ENCODE data around the gene HEMK1.

HEMK1 gene

DNA sequence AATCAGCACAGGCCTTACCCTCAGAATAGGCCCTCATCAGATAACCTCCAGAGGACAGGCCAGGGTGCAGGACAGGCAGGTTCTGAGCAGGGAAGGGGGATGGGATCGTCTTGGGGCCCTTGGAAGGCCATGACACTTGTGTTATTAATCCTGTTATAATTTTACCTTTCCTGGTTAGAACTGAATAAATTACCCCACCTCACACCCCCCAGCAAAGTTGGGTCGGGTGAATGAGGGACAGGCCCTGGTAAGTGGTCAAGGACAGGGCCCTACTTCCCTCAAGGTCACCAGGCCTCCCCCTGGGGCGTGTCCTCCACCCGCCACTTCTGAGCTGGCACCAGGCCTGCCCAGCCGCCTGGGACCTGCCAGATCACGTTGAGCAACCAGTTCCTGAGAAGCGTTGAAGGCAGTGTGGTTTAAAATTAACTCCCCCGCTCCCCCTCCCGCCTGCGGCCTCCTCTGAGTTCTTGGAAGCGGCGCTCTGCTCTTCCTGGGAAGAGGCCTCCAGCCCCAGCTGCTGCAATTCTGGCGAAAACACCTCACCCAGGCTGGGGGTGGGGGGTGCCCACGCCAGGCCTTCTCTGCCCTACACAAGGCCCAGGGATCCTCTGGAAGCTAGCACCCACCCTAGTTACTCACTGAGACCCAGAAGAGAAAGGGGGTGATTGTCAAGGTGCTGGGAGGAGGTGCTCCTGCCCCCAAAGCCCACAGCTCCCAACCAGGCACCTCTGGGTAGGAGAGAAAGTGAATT lies 31.7 kb downstream of the HEMK1 start:
- DNase-seq (ENCODE audit: low read depth in 2 of 2): peak; percentile 87 to 94

DNA sequence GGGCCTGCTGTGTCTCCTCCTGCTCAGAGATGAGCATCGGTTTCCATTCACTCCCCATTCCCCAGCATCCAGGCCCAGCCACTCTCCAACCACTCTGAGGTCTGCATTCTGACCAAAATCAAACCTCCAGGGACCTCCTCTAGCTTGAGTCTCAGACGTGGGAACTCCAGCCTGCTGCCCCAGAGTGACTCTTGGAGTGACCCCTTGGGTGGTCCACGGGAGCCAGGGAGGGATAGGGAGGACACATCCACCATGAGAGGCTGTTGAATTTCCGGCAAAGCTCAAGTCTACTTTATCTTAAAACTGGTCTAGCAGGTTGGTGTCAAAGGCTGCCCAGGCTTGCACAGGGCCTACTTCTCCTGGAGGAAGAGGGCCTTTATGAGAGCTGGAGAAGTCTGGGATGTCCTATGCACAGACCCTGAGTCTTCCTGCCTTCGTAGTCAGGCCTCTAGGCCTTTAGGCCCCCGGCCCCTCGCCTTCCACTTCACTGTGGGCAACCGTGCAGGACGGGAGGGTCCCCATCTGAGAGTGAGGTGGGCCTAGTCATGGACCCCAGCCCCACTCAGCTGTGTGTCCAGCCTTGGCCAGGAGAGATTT lies 33.4 kb downstream of the HEMK1 start:
- DNase-seq (ENCODE audit: low read depth in 2 of 2): no peak

DNA sequence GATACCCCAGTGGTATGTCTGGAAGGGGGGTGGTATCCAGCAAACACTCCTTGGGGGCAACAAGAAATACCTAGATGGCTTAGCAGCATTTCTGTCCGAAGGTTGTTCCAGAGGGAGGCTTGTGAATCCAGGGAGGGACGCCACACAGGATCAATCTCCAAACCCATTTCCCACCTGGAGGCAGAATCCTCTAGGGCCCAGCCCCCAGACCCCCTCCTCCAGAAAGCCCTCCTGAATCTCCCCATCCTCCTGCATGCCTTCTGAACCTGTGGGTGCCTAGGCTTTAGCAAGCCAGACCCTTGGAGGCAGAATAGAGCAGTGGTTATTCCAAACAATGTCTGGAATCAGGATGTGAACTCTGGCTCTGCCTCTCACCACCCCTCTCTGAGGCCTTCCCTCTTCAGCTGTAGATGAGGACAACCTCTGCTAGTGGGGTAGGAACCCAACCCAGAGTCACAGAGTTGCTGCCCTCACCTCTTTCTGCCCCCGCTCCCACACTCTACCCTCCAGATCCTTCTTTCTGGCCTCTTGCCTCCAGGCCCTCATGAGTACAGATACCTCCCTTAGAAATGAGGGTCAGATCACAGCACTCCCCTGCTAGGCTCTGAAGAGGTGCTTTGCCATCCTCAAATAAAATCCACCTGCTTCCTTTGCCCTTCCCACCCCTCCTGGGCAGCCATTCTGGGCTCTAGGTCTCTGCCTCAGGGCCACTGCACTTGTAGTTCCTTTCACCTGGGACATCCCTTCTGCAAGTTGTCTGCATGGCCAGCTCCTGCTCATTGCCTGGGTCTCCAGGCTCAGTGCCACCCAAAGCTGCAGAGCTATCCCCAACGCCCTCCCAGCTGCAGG lies 34.2 kb downstream of the HEMK1 start:
- no peak for DNase-seq (ENCODE audit: low read depth in 2 of 2)

DNA sequence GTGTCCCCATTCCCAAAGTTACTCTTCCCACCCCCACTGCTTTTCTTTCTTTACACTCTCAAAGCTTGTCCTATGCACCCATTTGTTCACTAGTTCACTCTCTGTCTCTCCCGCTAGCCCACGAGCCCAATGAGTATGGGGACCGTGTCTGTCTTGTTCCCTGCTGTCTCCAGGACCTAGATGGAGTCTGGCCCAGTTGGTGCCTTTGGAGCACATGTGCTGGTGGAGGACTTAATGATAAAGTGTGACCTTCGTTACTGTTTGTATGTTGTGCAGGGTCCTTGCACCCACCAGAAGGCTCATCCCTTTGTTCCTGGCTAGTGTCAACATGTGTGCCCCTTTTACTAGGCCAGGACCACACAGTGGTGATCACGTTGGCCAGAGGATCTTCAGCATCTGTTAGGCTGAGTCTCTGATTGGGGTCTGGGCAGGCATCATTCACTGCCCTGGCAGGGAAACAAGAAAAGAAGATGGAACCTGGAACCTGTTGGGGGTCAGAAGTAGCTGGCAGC lies 34.8 kb downstream of the HEMK1 start:
- DNase-seq (ENCODE audit: low read depth in 2 of 2): no peak

DNA sequence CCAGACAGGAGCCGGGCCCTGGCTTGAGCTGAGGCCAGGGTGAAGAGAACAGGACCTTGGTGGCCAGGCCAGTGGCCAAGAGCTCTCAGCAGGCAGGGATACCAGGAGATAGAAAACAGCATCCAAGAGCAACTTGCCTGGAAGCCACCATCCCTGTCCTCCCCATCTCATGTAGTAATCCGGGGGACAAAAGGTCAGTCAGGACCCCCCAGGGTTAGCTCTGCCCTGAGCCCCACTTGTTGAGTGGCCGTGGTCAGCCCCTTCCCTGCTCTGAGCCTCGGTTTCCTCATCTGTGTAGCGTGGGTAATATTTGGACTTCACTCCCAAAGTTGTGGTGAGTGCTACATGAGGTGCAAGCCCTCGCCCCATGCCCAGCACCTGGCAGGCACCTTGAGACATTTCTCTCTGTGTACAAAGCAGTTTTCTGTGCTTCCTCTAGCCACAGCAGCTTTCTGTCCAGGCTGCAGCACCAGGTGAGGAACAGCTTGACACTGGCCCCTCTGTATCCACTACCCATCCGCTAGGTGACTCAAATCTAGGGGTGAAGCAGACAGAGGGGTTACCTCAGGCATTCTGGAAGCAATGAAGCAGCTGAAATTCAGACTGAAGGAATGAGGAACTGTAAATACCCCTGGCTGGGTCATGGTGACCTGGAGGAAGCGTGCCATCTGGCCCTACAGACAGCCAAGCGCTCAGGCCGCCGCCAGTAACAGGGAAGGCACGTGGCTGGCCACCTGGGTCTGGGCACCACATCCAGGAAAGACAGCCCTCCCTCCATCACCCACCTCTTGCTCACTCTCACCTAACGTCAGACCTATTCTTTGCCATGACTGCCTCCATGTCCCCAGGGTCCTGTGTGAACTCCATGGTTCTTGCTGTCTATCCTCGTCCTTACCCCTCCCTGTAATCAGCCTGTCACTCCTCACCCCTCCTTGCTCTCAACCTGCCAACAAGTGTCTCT lies 35.6 kb downstream of the HEMK1 start:
- DNase-seq (ENCODE audit: low read depth in 2 of 2): no peak

DNA sequence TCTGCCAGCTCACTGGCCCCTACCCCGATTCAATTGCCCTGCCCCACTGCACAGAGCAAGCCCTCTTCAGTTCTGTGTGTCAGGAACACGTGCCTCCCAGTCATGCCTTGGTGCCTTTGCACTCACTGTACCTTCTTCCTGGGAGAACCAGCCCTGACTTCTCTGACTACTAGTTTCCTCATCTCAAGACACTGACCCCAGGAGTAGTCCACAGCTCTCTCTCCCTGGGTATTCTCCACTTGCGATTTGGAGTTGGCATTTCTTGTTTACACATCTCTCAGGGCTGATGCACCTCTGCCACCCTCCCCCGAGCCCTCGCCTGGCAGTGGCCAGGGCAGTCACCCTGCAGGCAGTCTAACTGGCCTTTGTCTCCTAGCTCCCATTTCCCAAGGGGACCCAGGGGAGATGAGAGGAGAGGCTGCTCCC lies 36.6 kb downstream of the HEMK1 start:
- no peak for DNase-seq (ENCODE audit: low read depth in 2 of 2)

DNA sequence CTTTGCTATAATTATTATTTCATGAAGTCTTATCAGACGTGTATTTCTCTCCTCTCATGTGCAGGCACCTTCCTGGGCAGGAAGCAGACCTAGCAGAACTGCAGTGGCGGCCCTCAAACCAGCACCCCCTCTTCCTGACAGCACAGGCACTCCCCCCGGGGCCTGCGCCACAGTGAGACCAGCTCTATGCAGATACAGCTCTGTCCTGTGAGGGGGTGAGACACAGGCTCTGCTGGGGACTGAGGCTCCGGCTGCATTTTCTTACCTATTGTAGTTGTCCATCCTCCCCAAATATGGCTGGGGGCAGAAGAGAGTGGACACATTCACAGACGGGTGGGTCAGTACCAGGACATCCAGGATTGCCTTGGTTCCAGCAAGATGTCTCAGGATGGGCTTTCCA lies 37.3 kb downstream of the HEMK1 start:
- no peak for DNase-seq (ENCODE audit: low read depth in 2 of 2)

DNA sequence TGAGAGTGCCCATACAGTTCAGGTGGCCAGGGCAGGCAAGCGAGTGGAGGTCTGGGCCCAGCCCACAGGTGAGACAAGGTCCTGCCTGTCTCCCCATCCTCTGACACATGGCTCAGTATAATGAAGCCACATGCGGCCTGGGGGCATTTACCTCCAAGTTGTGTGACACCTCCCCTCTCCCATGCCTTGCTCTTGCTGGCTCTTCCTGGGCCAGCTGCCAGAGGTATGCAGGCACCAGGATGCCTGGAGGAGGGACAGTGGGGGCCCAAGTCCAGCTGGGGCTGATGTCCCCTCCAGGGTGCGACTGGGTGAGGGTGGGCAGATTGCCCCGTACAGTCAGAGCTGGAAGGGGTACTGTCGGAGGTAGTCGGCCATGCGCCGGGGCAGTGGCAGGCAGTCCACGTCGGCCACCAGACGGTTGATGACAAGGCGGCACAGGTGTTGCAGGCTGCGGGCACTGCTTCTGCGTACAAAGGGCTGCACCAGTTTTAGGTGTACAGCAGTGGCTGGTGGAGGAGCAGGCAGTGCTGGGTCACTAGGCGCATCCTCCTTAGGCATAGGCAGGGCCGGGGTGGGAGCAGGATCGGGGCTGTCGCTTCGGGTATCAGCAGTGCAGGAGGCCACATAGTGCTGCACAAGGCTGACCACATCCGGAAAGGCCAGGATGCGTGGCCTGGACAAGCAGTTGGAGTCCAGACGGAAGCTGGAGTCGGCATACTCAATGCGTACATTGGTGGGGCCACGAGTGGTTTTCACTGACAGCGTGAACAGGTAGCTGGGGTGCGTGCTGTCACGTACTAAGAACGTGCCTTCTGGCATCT lies 38.2 kb downstream of the HEMK1 start:
- DNase-seq (ENCODE audit: low read depth in 2 of 2): no peak

DNA sequence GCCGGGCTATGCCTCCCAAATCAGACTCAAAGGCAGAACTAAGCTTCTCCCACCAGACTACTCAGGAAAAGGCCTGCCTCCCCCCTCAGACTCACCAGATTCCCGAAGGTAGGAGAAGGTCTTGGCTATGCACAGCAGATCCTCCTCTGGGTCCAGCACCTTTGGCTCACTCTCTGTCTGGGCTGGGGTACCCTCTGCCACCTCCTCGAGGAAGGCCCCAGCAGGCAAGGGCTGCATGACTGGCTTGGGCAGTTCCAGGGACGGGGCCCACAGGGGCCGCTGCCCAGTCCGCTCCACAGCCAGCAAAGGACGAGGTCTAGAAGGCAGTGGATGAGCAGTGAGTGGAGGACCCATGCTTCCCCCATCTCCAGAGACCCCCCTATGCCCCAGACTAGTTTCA lies 39.0 kb downstream of the HEMK1 start:
- DNase-seq (ENCODE audit: low read depth in 2 of 2): no peak

DNA sequence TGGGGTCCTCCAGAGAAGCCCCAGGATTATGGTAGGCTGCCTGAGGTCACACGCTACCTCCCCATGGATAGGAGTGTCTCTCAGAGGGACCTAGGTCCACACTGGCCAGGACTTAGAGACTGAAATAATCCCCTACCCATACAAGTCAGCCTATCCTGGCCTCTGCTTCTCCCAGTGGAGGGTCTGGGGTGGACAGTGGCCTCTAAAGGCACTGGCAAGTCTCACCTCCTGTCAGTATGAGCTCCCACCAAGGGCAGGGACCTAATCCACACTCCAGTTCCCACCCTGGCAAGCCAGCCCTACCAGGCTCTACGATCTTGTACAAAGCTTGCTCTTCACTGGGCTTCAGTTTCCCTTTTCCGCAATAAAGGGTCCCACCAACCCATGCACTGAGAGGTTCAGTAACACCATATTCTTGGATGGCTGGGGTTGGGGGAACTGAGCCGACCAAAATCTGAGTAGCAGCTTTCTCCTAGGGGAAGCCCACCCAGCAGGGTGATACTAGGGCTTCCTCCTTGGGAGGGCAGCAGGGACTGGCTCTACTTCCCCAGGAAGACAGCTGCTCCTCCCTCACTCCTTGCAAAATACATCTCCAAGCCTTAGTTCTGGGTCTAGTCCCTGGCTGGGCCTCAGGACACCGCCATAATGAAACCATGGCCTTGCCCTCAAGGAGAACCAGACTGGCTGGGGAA lies 39.9 kb downstream of the HEMK1 start:
- DNase-seq (ENCODE audit: low read depth in 2 of 2): no peak

DNA sequence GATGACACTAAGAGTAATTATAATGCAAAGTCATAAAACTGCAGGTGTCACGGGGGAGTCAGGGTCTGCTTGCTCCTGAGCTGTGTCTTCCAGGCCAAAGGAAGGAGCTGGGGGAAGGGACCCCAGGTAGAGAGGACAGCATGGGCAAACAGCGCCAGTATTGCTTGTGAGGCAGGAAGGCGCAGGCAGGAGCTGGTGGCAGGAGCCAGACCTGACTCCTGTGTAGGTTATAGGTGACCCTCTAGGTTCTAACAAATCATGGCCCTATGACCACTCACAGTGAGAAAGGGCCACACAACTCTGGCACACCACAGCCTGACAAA lies 40.4 kb downstream of the HEMK1 start:
- DNase-seq (ENCODE audit: low read depth in 2 of 2): no peak

DNA sequence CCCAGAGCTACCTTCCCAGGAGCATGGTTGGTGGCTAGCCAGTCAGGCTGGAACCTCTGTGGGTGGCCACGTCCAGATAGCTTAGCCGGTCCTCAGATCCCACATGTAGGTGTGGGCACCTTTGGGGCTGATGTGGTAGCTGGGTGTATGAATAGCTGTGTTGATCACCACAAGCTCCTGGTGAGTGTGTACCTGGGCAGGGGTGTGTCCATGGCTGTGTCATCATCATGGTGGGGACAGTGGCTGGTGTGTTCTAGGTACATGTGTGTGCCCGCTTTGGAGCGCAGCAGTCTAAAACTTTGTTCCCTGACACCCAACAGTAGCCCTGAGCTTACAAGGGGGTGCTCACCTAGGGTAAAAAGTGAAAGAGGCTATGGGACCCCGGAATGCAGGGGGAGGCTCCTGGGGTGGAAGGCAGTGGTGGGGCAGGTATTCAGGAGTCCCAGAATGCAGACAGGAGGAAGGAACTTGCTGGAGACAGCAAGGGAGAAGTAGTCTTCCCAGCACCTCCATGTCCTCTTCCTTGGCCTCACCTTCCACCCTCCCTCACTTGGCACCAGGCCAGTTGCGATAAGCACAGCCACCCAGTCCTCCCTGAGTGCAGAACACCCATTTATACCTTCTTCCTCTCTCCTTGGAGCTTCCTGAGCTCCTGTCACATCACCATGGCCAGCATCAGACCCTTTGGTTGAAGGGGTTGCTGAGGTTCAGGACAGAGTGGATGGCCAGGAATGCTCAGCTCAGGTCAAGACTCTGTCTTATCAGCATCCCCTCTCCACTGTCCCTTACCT lies 41.1 kb downstream of the HEMK1 start:
- no peak for DNase-seq (ENCODE audit: low read depth in 2 of 2)

DNA sequence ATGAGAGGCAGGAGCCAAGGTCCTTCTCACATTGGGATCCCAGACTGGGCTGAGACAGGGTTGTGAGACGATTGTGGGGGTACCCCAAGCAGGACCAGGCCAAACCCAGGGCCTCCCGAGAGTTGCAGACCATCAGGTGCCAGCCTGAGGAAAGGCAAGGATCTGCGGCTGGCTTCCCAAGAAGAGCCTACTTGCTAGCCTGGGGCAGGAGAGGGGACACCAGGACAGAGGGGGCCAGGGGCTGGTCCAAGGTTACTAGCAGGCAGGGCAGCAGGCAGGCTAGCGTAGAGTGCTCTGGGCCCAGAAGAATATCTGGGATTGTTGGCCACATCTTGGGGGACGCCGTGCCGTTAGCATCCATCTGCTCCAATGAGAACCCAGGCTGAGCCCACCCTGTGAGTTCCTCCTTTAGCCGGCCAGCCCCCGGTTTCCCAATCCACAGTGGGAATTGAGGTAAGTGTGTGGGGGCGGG lies 41.7 kb downstream of the HEMK1 start:
- no peak for DNase-seq (ENCODE audit: low read depth in 2 of 2)

DNA sequence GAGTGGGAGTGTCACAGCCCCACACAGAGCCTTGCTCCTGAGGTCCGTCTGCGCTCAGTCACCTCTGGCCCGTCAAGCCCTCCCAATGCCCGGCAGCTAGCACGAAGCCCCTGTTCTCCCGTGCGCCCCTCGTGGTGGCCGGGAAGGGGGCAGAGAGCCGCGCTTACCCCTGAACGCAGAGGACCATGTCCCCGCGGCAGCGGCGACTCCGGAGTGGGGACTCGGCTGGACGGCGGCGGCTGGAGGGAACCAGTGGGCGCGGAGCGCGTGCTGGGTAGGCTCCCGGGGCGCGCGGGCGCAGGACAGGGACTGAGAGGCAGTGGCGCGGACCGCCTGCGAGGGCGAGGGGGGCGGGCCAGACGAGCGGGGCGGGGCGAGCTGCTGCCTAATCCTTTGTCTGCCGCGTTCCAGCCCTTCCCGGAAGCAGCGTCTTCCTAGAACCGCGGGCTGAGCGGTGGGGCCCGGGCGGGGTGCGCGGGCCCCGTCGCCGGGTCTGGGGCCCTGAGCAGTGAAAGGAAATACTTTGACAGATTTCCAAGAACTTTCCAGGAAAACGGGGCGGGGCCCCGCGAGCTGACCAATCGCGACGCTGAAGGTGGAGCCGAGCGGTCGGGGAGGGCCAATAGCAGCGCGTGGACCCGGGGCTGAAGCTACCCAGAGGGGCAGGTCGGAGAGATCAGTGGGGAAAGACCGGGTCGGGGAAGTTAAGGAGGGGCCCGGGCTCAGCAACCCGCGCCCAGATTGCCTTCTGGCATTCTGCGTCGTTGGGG lies 42.3 kb downstream of the HEMK1 start, which contains the start of gene CISH:
TSS of gene CISH (minus strand) at position 311 of the 770 bp plus-strand sequence. CDS start at position 187, 124 bp downstream.
- peak; percentile 96 to 98 for DNase-seq (ENCODE audit: low read depth in 2 of 2)

DNA sequence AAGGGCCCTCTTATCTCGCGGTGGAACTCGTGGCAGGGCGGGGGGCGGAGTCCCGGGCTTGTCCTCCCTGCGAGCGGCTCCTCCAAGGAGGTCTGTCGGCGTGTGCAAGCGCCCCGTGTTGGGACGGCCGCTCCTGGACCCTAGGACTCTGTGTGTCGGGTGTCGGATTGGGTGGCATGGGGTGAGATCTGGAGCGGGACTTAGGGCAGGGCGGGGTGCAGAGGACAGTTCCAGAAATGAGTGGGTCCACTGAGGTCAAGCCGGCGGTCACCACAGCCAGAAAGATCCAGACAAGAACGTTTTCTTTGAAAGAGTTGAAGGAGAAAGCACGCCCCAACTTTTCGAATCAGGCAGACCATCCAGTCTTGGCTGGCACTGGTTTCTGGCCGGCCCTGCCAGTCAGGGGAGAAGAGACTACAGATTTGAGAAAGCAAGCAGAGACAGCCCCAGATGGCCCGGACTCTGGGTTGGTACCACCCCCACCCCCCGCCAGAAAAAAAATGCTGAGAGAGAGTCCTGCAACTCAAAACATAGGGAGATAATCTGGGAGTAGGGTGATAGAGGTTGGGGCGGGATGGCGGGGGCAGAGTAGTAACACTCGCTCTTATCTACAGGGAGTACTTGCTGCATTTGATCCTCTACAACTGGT lies 43.0 kb downstream of the HEMK1 start:
- no peak for DNase-seq (ENCODE audit: low read depth in 2 of 2)

DNA sequence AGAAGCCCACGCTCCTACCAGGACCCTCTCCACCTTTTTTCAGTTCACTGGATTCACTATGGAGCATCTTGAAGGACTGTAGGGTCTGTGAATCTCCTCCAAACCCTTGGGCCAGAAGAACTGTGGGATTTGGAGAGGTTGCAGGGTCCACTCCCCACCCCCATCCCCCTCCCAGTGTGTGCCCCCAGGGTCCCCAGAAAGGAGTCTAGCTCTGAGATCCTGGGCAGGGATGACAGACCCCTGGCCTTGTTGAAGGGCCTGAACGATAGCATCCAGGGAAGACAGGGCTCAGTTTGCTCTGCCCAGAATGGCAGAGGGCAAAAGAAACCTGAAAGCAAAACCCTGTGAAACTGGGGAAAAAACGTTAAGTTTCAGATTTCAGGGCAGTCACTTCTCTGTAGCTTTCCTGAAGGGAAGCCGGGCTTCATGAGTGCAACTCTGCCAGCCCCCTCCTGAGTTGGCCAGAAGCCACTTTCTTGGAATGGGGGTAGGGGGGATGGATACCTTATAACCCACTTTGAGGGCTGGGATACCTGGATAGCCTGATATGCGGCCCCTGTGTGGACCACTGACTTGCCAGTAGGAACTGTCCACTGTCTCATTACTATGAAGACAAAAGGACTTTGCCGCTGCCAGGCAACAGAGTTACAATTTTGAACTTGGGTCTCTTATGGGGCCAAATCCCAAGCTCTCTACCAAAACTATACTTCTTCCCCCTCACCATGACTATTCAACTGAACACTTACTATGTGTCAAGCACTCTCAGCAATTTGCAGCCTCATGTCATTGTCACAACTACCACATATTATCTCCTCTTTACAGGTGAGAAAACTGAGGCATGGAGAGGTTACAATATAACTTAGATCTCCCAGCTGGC lies 43.9 kb downstream of the HEMK1 start:
- no peak for DNase-seq (ENCODE audit: low read depth in 2 of 2)

DNA sequence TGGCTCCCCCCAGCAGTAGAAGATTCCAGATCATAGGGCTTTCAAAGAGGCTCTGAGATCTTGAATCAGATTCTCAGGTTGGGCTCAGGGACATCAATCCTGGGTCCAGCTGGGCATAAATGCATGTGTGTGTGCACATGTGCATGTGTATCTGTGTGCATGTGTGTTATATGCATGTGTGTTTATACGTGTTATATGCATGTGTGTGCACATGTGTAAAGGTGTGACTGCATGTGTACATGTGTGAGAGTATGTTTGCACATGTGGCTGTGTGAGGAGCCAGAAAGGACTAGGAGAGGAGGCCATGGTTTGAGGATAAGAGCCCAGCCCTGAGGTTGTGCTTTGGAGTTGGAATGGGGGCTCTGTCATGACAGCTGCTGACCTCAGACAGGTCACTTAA lies 45.9 kb downstream of the HEMK1 start:
- DNase-seq (ENCODE audit: low read depth in 2 of 2): no peak
